Activated T-helper 1 cell treated with Interleukin-2 at 50 U/mL for 16 hours (primary cell): ENCODE results near the gene ATG5.
"Not testable (repeated sequence)": the region's sequence is repeated elsewhere in the genome, so short reads cannot be mapped to it uniquely, and the experiment has no call there.

Experiments
- DNase-seq: peaks from one replicate; pipeline ENCODE4 v3.0.0-alpha.2; 2020; ENCODE audit warnings: low read depth

The ATG5 gene

GRCh38 chr6:106154326-106154725 lies 171.2 kb downstream of the ATG5 start:
- no peak for DNase-seq

DNA sequence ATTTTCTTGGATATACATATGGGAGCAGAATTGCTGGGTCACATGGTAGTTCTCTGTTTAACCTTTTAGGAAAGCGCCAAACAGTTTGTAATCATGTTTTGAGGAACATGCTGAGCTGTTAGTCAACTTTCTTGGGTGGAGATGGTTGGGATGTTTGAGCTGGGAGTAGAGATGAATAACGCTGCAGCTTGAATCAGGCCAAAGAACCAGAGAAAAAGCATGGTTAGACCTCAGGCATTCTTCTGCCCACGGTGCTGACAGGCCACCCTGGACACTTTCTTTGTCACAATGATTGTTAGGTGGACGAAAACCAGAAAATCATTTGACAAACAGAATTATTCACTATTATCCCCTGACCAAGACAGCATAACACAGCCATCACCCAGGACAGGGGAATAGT lies 172.6 kb downstream of the ATG5 start:
- DNase-seq = no peak

DNA sequence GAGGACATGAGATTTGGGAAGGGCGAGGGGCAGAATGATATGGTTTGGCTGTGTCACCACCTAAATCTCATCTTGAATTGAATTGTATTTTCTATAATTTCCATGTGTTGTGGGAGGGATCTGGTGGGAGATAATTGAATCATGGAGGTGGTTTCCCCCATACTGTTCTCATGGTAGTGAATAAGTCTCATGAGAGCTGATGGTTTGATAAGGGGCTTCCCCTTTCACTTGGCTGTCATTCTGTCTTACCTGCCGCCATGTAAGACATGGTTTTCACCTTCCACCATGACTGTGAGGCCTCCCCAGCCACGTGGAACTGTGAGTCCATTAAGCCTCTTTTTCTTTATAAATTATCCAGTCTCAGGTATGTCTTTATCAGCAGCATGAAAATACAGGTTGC lies 173.1 kb downstream of the ATG5 start:
- DNase-seq = not testable (repeated sequence)

- DNase-seq = no peak
Observed at GRCh38 chr6:106149472-106150069, 176.0 kb downstream of the ATG5 start.

- no peak for DNase-seq
Observed at GRCh38 chr6:106147476-106147875, 178.1 kb downstream of the ATG5 start.

DNA sequence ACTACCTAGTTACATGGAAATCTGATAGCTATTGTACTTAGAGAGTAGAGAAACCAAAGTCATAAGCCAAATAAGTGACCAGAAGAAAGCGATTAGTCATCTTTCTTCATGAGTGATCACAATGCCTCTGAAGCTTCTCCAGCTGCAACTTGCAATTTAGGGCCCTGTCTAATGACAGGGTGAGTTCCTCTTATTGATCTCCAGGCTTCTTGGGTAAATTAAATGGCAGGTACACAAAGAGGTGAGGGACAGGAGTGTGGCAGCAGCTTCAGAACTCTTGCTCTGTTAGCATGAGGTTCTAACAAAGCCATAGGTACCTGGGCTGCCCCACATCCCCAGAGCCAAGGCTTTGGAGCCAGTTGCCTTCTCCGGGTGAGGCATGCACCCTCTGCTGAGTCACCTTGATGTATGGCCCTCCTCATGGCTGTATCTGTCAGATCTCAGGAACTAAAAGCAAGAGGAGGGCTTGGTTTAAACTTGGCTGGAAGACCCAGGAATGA lies 178.7 kb downstream of the ATG5 start:
- DNase-seq = no peak

DNA sequence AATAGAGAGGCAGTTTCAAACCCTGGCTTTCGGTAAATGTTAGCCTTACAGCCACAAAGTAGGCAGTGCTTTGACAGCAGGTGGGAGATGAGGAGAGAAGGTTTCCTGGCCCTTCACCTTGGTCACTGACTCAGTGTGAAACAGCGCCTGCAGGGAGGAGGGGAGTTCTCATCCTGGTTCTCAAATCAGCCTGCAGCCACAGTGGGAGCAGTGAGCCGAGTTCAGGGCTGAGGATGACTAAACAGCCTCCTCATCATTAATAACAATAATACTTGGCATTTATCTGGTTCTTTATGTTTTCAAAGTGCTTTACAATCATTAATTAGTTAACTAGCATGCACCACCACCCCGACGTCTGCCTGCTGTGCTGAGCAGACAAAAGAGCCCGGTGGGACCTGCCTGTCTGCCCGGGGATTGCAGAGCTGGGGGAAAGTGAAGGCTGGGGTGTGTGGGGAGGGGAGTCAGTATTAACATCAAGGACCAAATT lies 179.8 kb downstream of the ATG5 start:
- DNase-seq = no peak

GRCh38 chr6:106145144-106145543 lies 180.4 kb downstream of the ATG5 start:
- no peak for DNase-seq

DNA sequence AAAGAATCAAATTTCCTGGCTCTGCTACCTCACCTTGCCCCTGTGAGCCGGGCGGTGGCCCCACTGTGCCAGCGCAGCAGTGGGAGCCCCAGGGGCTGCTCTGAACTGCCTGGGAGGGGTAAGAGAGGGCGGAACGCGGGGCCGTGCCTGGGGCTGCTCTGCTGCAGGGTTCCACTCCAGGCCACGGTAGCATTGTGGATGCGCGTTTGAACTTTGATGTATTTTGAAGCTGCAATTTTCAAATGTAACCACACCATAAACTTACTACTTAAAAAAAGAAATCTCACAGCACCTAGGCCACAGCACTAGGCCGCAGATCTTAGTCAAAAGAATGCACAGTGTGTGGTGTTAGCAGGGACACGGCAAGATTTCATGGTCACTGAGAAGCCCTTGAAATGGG lies 181.9 kb downstream of the ATG5 start:
- no peak for DNase-seq

GRCh38 chr6:106142876-106143431 lies 182.6 kb downstream of the ATG5 start:
- DNase-seq = no peak

- no peak for DNase-seq
Observed at GRCh38 chr6:106141441-106142237, 183.9 kb downstream of the ATG5 start.

DNA sequence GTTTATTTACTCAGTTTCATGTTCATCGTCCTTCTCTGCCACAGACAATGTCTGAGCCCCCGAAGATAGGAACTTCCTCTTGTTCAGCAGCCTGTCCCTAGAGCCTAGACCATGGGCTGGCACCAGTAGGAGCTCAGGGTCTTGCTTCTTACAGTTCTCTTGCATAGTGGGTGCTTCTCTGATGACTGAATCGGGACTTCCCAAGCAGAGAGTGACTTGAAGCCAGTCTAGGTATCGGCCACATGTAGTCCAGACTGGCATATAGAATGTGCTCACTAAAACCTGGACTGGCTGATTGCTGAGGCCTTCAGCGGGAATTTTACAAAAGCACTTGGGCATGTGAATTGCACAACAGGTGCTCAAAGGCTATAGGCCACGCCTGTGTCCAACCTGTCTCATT lies 187.4 kb downstream of the ATG5 start:
- DNase-seq = no peak

- DNase-seq = no peak
Observed at GRCh38 chr6:106136845-106137244, 188.7 kb downstream of the ATG5 start.

GRCh38 chr6:106135911-106136571 lies 189.5 kb downstream of the ATG5 start:
- no peak for DNase-seq

DNA sequence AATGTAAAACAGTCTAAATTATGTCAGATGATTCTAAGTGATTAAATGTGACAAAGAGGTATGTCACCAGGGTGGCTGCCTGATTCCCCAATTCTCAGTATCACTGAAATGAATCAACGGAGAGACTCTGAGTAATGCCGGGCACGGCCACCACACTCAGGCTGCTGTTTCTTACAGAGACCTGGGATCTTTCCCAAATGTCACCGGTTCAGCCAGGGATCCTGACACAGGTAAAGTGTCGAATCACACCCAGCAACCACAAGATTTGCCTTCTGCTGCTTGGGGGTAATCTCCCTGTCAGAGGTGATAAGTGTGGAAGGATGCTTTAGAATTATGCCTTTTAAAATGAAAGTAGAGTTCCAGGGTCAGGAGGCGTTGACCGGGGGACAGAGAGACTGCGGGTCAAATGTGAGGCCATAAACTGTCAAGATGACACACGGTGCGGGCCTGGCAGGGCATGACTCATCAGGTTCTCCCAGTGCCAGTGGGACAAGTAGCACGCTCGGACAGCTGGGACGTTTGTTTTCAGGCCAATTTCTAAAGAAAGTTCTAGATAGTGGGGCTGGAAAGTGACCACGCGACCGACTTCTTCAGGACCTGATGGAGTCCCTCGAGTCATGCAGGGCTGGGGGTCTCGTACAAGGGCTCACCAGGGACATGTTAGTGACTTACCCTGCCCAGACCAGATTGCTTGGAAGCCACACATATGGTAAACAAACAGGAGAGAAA lies 190.5 kb downstream of the ATG5 start:
- DNase-seq = no peak
